IMR-90 (cell line): ENCODE data around the gene ACP4.

Source experiments
- BHLHE40 ChIP-seq: fragments of 150-350 bp; IDR thresholded peaks from 2 replicates; pipeline ENCODE4 v1.6.1; 2016; ENCODE audit warnings: mild to moderate bottlenecking, low read depth, low read length
- CHD1 ChIP-seq: IDR thresholded peaks from 2 replicates; pipeline ENCODE4 v1.6.1; 2012; ENCODE audit warnings: low read depth, low read length, improper control_type of control experiment
- CTCF ChIP-seq: conservative IDR thresholded peaks from 2 replicates; pipeline ENCODE4 v1.5.1; 2012; ENCODE audit warnings: mild to moderate bottlenecking, low read depth, low read length, improper control_type of control experiment
- MAZ ChIP-seq: IDR thresholded peaks from 2 replicates; pipeline ENCODE4 v1.6.1; 2012; ENCODE audit warnings: low read depth, mild to moderate bottlenecking, low read length, improper control_type of control experiment, moderate library complexity, borderline replicate concordance
- MXI1 ChIP-seq: IDR thresholded peaks from 2 replicates; pipeline ENCODE4 v1.6.1; 2012; ENCODE audit warnings: low read depth, mild to moderate bottlenecking, low read length, moderate library complexity, borderline replicate concordance
- NFE2L2 ChIP-seq: fragments of 150-350 bp; IDR thresholded peaks from 2 replicates; pipeline ENCODE4 v1.6.1; 2016; ENCODE audit warnings: low read depth, mild to moderate bottlenecking, low read length
- POLR2A ChIP-seq: IDR thresholded peaks from 2 replicates; pipeline ENCODE4 v1.6.1; 2012; ENCODE audit warnings: mild to moderate bottlenecking, low read depth, low read length
- RAD21 ChIP-seq: IDR thresholded peaks from 2 replicates; pipeline ENCODE4 v1.6.1; 2012; ENCODE audit warnings: low read length, improper control_type of control experiment
- RCOR1 ChIP-seq: IDR thresholded peaks from 2 replicates; pipeline ENCODE4 v1.6.1; 2012; ENCODE audit warnings: mild to moderate bottlenecking, low read length, improper control_type of control experiment; ENCODE audit not compliant: insufficient replicate concordance
- SMC3 ChIP-seq: fragments of 150-350 bp; IDR thresholded peaks from 2 replicates; pipeline ENCODE4 v1.6.1; 2016; ENCODE audit warnings: low read depth, mild to moderate bottlenecking, antibody characterized with exemption, low read length, moderate library complexity
- USF2 ChIP-seq: fragments of 150-350 bp; IDR thresholded peaks from 2 replicates; pipeline ENCODE4 v1.6.1; 2017; ENCODE audit warnings: mild to moderate bottlenecking, antibody characterized with exemption, low read length, low read depth

DNA sequence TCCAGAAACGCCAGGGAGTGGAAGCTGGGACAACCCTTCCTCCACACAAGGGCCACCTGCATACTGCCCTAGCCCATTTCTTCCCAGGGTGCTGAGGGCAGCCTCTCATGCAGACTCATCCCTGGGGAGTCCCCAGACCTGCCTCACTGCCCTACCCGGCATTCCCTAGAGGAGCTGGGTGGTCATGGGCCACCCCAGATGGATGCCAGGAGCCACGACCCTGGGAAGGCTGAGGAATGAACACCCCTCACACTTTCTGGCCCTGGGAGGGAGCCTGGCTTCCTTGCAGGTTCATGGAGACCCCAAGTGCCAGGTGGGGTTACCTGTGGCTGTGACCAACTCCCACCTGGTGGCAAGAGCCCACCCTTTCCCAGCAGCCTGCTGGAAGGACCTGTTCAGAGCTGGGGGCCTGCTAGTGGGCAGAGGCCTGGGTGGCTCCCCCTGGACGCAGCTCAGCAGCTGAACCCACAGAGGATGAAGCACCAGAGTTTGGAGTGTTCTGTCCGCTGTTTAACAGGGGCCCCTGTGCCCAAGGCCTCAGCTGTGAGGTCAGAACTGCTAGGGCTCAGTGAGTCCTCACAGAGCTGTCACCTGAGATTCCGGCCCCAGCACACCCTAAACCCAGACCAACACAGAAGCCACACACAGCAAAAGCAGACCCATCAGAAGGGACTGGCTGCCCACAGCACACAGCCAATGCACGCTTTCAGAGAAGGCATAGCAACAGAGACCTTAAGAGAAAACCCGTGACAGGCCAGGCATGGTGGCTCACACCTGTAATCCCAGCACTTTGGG, 6.6 kb downstream of the ACP4 start:
- TF ChIP-seq MAZ (no peak), BHLHE40 (no peak), USF2 (no peak), CTCF (no peak), POLR2A (no peak), CHD1 (no peak), RAD21 (no peak), RCOR1 (no peak), SMC3 (no peak), MXI1 (no peak), NFE2L2 (no peak)
